OCI-LY1 (cell line): ENCODE data around the gene LEMD3.

ENCODE experiments used
- H2AFZ ChIP-seq: fragments of 200-600 bp; sonication (generic), shearing (Covaris generic); 2 replicates; pipeline ENCODE4 v1.6.0; 2014; ENCODE audit warnings: antibody characterized with exemption, mild to moderate bottlenecking, low read length
- H3F3A ChIP-seq: fragments of 200-600 bp; sonication (generic), shearing (Covaris generic); 2 replicates; pipeline ENCODE4 v1.6.0; 2014; ENCODE audit warnings: mild to moderate bottlenecking, antibody characterized with exemption, low read length, moderate library complexity; ENCODE audit not compliant: insufficient read depth
- H3K27ac ChIP-seq: fragments of 200-600 bp; sonication (generic); 2 replicates; pipeline ENCODE4 v1.5.1; 2014; ENCODE audit warnings: low read length, mixed run types, mild to moderate bottlenecking, low read depth; ENCODE audit not compliant: poor library complexity, severe bottlenecking
- H3K27me3 ChIP-seq: fragments of 200-600 bp; sonication (generic); 2 replicates; pipeline ENCODE4 v1.6.0; 2014; ENCODE audit warnings: antibody characterized with exemption, mild to moderate bottlenecking, low read length, moderate library complexity; ENCODE audit not compliant: insufficient read depth
- H3K36me3 ChIP-seq: fragments of 200-600 bp; sonication (generic); 2 replicates; pipeline ENCODE4 v1.6.1; 2014; ENCODE audit warnings: mild to moderate bottlenecking, antibody characterized with exemption, low read length, moderate library complexity, mixed read lengths; ENCODE audit not compliant: insufficient read depth
- H3K4me1 ChIP-seq: fragments of 200-600 bp; sonication (generic); 2 replicates; pipeline ENCODE4 v1.5.1; 2014; ENCODE audit warnings: mild to moderate bottlenecking, low read length, moderate library complexity; ENCODE audit not compliant: insufficient read depth, severe bottlenecking
- H3K4me2 ChIP-seq: fragments of 200-600 bp; sonication (generic), shearing (Covaris generic); 2 replicates; pipeline ENCODE4 v1.6.1; 2014; ENCODE audit warnings: low read length
- H3K4me3 ChIP-seq: fragments of 200-600 bp; sonication (generic); 2 replicates; pipeline ENCODE4 v1.5.1; 2014; ENCODE audit warnings: low read length, low read depth, mild to moderate bottlenecking, mixed read lengths; ENCODE audit not compliant: poor library complexity, severe bottlenecking
- H3K79me2 ChIP-seq: fragments of 200-600 bp; shearing (Covaris generic); 2 replicates; pipeline ENCODE4 v1.6.1; 2016; ENCODE audit warnings: mixed run types, low read length, mixed read lengths; ENCODE audit not compliant: insufficient read depth
- H3K9ac ChIP-seq: fragments of 200-600 bp; sonication (generic), shearing (Covaris generic); 2 replicates; pipeline ENCODE4 v1.6.1; 2014; ENCODE audit warnings: mild to moderate bottlenecking, low read length, mixed read lengths
- H3K9me2 ChIP-seq: fragments of 200-600 bp; sonication (generic), shearing (Covaris generic); 2 replicates; pipeline ENCODE4 v1.6.1; 2014; ENCODE audit warnings: low read depth, mild to moderate bottlenecking, low read length, mixed read lengths
- H3K9me3 ChIP-seq: fragments of 200-600 bp; shearing (Covaris generic); 2 replicates; pipeline ENCODE4 v1.6.1; 2014; ENCODE audit warnings: low read length, mixed read lengths
- H4K20me1 ChIP-seq: fragments of 200-600 bp; sonication (generic), shearing (Covaris generic); 2 replicates; pipeline ENCODE4 v1.6.0; 2016; ENCODE audit warnings: mild to moderate bottlenecking, low read length; ENCODE audit not compliant: insufficient read depth
- EZH2 ChIP-seq: fragments of 200-600 bp; sonication (generic), shearing (Covaris generic); IDR thresholded peaks from 2 replicates; pipeline ENCODE4 v1.8.0; 2017; ENCODE audit warnings: borderline replicate concordance, mixed run types, mild to moderate bottlenecking, antibody characterized with exemption, low read length, moderate library complexity, mixed read lengths
- TF ChIP-seq, protein P1 (sequence below): fragments of 200-600 bp; sonication (generic), shearing (Covaris generic); IDR thresholded peaks from 2 replicates; pipeline ENCODE4 v1.5.1; 2017; ENCODE audit warnings: mild to moderate bottlenecking, antibody characterized with exemption, low read length, moderate library complexity, mixed read lengths

Gene LEMD3

GRCh38 chr12:65184858-65185229, 15.5 kb downstream of the LEMD3 start:
- H3K27me3 ChIP-seq: no peaks in the 10 kb centered on the region
- peaks cover 32% of the 10 kb centered on the region for H3K4me1 ChIP-seq
- H3K9me3 ChIP-seq: no peaks in the 10 kb centered on the region
- H3K79me2 ChIP-seq: peaks cover 58% of the 10 kb centered on the region
- no peaks in the 10 kb centered on the region for H4K20me1 ChIP-seq
- no peak overlapping the region for H3K4me3 ChIP-seq
- no peak overlapping the region for H2AFZ ChIP-seq
- H3F3A ChIP-seq: no peaks in the 10 kb centered on the region
- no peak overlapping the region for H3K4me2 ChIP-seq
- no peak overlapping the region for H3K9ac ChIP-seq
- no peak overlapping the region for H3K27ac ChIP-seq
- no peaks in the 10 kb centered on the region for H3K9me2 ChIP-seq
- peaks cover 20% of the 10 kb centered on the region; the same call in 1 of the 2 replicates for H3K36me3 ChIP-seq
- no peak for TF ChIP-seq EZH2
- TF ChIP-seq, protein P1, sequence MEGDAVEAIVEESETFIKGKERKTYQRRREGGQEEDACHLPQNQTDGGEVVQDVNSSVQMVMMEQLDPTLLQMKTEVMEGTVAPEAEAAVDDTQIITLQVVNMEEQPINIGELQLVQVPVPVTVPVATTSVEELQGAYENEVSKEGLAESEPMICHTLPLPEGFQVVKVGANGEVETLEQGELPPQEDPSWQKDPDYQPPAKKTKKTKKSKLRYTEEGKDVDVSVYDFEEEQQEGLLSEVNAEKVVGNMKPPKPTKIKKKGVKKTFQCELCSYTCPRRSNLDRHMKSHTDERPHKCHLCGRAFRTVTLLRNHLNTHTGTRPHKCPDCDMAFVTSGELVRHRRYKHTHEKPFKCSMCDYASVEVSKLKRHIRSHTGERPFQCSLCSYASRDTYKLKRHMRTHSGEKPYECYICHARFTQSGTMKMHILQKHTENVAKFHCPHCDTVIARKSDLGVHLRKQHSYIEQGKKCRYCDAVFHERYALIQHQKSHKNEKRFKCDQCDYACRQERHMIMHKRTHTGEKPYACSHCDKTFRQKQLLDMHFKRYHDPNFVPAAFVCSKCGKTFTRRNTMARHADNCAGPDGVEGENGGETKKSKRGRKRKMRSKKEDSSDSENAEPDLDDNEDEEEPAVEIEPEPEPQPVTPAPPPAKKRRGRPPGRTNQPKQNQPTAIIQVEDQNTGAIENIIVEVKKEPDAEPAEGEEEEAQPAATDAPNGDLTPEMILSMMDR: no peak

GRCh38 chr12:65187665-65188064, 18.3 kb downstream of the LEMD3 start:
- TF ChIP-seq EZH2: no peak
- TF ChIP-seq, protein P1: no peak
- no peaks in the 10 kb centered on the region for H3K9me2 ChIP-seq
- no peak overlapping the region for H3K4me3 ChIP-seq
- peaks cover 13% of the 10 kb centered on the region; the same call in 1 of the 2 replicates for H3K36me3 ChIP-seq
- H3K27ac ChIP-seq: no peak overlapping the region
- H4K20me1 ChIP-seq: no peaks in the 10 kb centered on the region
- no peak overlapping the region for H2AFZ ChIP-seq
- H3K4me1 ChIP-seq: peaks cover 34% of the 10 kb centered on the region
- no peaks in the 10 kb centered on the region for H3K27me3 ChIP-seq
- H3K9me3 ChIP-seq: no peaks in the 10 kb centered on the region
- H3K4me2 ChIP-seq: no peak overlapping the region
- no peaks in the 10 kb centered on the region for H3F3A ChIP-seq
- peaks cover 55% of the 10 kb centered on the region for H3K79me2 ChIP-seq
- no peak overlapping the region for H3K9ac ChIP-seq

- Histone ChIP-seq H3K4me3 (no peak overlapping the region), H3K9me3 (no peaks in the 10 kb centered on the region), H3K36me3 (peaks cover 13% of the 10 kb centered on the region; the same call in 1 of the 2 replicates), H3K9ac (no peak overlapping the region), H4K20me1 (no peaks in the 10 kb centered on the region), H3K79me2 (peaks cover 53% of the 10 kb centered on the region), H3K27ac (peak overlapping the region; percentile 66), H3K4me2 (peak overlapping the region; percentile 11; the same call in 1 of the 2 replicates), H2AFZ (no peak overlapping the region), H3F3A (no peaks in the 10 kb centered on the region), H3K27me3 (no peaks in the 10 kb centered on the region), H3K9me2 (no peaks in the 10 kb centered on the region), H3K4me1 (peaks cover 38% of the 10 kb centered on the region)
- TF ChIP-seq, protein P1: no peak
These were observed 18.9 kb downstream of the LEMD3 start for GRCh38 chr12:65188179-65188701.
